ENCODE measurements around the gene IRF4.
A peak's percentile ranks its signal among the peaks of the same experiment; 100 is the strongest.

IRF4 gene

GRCh38 chr6:408148-408547, 16.6 kb downstream of the IRF4 start:
- peaks cover 0 to 13% of the 10 kb centered on the region in 2 donors for H3K27me3 Mint-ChIP-seq
- no peak for DNase-seq
- H3K4me1 Mint-ChIP-seq (ENCODE audit: low read depth in 2 of 2): peaks cover 8 to 19% of the 10 kb centered on the region in 2 donors
- peaks cover 45% of the 10 kb centered on the region for H3K36me3 Mint-ChIP-seq (ENCODE audit: insufficient read depth)
- H3K9me3 Mint-ChIP-seq: no peaks in the 10 kb centered on the region
- no peak for ATAC-seq (replicated peaks)
- H3K27ac Mint-ChIP-seq: no peak overlapping the region
- H3K4me3 Mint-ChIP-seq: no peak overlapping the region

DNA sequence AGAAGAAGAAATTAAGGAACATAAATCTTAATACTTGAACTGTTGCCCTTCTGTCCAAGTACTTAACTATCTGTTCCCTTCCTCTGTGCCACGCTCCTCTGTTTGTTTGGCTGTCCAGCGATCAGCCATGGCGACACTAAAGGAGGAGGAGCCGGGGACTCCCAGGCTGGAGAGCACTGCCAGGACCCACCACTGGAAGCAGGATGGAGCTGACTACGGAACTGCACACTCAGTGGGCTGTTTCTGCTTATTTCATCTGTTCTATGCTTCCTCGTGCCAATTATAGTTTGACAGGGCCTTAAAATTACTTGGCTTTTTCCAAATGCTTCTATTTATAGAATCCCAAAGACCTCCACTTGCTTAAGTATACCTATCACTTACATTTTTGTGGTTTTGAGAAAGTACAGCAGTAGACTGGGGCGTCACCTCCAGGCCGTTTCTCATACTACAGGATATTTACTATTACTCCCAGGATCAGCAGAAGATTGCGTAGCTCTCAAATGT, 17.1 kb downstream of the IRF4 start:
- ATAC-seq (replicated peaks) (no peak), DNase-seq (no peak)
- peaks cover 0 to 13% of the 10 kb centered on the region in 2 donors for H3K27me3 Mint-ChIP-seq
- no peak overlapping the region for H3K27ac Mint-ChIP-seq
- no peaks in the 10 kb centered on the region for H3K9me3 Mint-ChIP-seq
- peaks cover 41% of the 10 kb centered on the region for H3K36me3 Mint-ChIP-seq (ENCODE audit: insufficient read depth)
- H3K4me3 Mint-ChIP-seq: no peak overlapping the region
- peaks cover 8 to 14% of the 10 kb centered on the region in 2 donors for H3K4me1 Mint-ChIP-seq (ENCODE audit: low read depth in 2 of 2)

GRCh38 chr6:409370-409972, 17.9 kb downstream of the IRF4 start:
- Mint-ChIP-seq H3K9me3 (peaks cover under 1 to 1% of the 10 kb centered on the region in 2 donors), H3K27ac (peak overlapping the region in 1 of 2 donors; percentile 16), H3K4me3 (no peak overlapping the region), H3K36me3 (ENCODE audit: insufficient read depth) (peaks cover 37% of the 10 kb centered on the region), H3K4me1 (ENCODE audit: low read depth in 2 of 2) (peaks cover 4 to 7% of the 10 kb centered on the region in 2 donors), H3K27me3 (peaks cover 0 to 5% of the 10 kb centered on the region in 2 donors)
- ATAC-seq (replicated peaks) (no peak), DNase-seq (no peak)

GRCh38 chr6:410555-411395, 19.2 kb downstream of the IRF4 start:
- Mint-ChIP-seq H3K27me3 (no peaks in the 10 kb centered on the region), H3K9me3 (peaks cover 5 to 8% of the 10 kb centered on the region in 2 donors), H3K4me1 (ENCODE audit: low read depth in 2 of 2) (no peaks in the 10 kb centered on the region), H3K27ac (no peak overlapping the region), H3K36me3 (ENCODE audit: insufficient read depth) (peaks cover 34% of the 10 kb centered on the region), H3K4me3 (no peak overlapping the region)
- DNase-seq (no peak), ATAC-seq (replicated peaks) (no peak)

DNA sequence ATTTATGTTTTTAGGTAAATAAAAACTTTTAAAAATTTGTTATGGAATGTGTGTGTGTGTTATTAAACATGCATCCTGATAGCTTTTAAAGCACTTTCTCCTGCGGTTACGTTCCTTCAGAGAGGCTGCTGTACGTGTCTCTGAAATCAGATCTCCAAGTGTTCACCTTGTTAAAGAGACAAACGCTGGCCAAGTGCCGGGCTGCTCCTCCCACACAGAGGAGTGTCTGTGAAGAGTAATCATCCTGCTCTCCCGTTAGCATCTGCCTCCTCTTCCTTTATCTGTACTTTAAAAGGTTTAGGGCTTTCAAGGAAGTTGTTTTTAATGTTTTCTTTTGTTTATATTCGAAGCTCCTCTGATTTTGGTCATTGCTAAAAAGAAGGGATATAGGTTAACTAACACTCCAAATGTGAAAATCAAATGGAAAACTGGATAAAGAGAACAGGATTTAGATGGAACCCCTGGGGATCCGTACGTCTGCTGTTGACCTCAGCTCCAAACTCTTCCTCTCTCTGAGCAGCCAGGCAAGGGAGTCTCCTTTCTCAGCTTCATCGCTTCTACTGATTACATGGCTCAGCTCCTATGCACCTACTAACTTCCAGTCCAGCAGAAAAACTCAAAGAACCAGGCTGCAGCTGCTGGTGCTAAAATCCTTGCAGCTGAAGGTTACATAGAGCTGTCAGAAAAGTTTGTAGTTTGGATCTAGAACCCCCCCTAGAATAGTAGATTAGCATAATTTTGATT, 20.0 kb downstream of the IRF4 start:
- H3K4me1 Mint-ChIP-seq (ENCODE audit: low read depth in 2 of 2): no peaks in the 10 kb centered on the region
- no peaks in the 10 kb centered on the region for H3K27me3 Mint-ChIP-seq
- H3K9me3 Mint-ChIP-seq: peaks cover 5 to 8% of the 10 kb centered on the region in 2 donors
- DNase-seq: no peak
- H3K36me3 Mint-ChIP-seq (ENCODE audit: insufficient read depth): peaks cover 29% of the 10 kb centered on the region
- H3K4me3 Mint-ChIP-seq: no peak overlapping the region
- no peak for ATAC-seq (replicated peaks)
- H3K27ac Mint-ChIP-seq: no peak overlapping the region

DNA sequence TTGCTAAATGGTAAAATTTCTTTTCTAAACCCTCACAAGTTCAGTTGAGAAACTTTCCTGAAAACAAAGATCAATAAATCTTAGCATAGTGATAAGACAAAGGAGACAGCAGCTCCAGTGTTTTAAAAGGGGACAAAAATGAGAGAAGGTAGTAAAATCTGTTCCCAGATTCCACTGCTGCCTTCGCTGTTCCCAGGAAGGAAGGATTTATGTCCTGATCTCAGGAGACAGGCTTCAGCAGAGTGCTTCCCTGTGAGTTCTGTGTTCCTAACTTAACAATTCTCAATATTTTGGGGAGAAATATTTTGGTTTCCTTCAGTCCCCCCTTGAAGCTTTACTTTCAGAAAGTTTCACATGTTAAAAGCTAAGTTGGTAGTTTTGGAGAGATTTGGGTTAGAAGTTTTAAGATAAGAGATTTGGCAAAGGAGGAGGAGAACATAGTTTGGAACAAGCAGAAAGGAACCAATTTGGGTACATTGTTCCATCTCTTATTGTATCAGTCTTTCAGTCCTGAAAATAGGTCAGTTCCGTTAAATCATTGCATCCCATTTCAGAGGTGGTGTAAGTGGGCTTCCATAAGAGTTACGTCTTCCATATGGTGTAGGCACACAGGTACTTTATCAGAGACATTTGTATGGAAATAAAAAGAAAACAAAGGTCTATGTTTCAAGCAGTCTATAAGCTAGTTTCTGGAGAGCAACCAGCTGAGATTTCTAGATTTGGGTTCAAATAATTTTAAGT, 20.8 kb downstream of the IRF4 start:
- H3K27me3 Mint-ChIP-seq: no peaks in the 10 kb centered on the region
- H3K27ac Mint-ChIP-seq: no peak overlapping the region
- H3K36me3 Mint-ChIP-seq (ENCODE audit: insufficient read depth): peaks cover 21% of the 10 kb centered on the region

DNA sequence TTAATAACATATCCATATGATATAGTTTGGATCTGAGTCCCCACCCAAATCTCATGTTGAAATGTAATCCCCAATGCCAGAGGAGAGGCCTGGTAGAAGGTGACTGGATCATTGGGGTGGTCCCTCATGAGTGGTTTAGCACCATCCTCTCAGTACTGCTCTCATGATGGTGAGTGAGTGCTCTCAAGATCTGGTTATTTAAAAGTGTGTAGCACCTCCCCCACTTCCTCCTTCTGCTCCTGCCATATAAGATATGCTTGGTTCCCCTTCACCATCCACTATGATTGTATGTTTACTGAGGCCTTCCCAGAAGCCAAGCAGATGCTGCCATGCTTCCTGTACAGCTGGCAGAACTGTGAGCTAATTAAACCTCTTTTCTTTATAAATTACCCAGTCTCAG, 22.9 kb downstream of the IRF4 start:
- Mint-ChIP-seq H3K4me3 (no peak overlapping the region), H3K9me3 (peaks cover 5 to 8% of the 10 kb centered on the region in 2 donors), H3K27me3 (peaks cover 1 to 3% of the 10 kb centered on the region in 2 donors), H3K36me3 (ENCODE audit: insufficient read depth) (peaks cover 14% of the 10 kb centered on the region), H3K4me1 (ENCODE audit: low read depth in 2 of 2) (no peaks in the 10 kb centered on the region), H3K27ac (no peak overlapping the region)
- no peak for ATAC-seq (replicated peaks)
- no peak for DNase-seq

More for the DNA sequence above, 20.8 kb downstream of the IRF4 start:
- H3K4me1 Mint-ChIP-seq (ENCODE audit: low read depth in 2 of 2): no peaks in the 10 kb centered on the region
- no peak overlapping the region for H3K4me3 Mint-ChIP-seq
- peaks cover 5 to 8% of the 10 kb centered on the region in 2 donors for H3K9me3 Mint-ChIP-seq
- ATAC-seq (replicated peaks) (no peak), DNase-seq (no peak)

- Mint-ChIP-seq H3K36me3 (ENCODE audit: insufficient read depth) (peaks cover 15% of the 10 kb centered on the region), H3K9me3 (peaks cover 5 to 8% of the 10 kb centered on the region in 2 donors), H3K27me3 (peaks cover 7 to 9% of the 10 kb centered on the region in 2 donors), H3K27ac (no peak overlapping the region), H3K4me3 (no peak overlapping the region), H3K4me1 (ENCODE audit: low read depth in 2 of 2) (no peaks in the 10 kb centered on the region)
- ATAC-seq (replicated peaks) (no peak), DNase-seq (no peak)
Measured at GRCh38 chr6:415087-415486, 23.5 kb downstream of the IRF4 start.

DNA sequence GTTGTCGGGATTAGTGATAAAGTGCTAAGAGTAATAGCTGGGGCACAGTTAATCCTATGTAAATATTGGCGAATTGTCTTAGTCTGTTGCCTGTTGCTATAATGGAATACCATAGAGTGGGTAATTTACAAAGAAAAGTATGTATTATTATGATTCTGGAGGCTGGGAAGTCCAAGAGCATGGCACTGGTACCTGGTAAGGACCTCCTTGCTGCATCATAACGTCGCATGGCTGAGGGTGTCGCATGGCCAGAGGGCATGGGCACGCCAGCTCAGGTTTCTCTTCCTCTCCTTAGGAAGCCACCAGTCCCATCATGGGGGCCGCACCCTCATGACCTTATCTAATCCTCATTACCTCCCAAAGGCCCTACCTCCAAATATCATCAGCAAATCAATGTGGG, 29.7 kb downstream of the IRF4 start:
- Mint-ChIP-seq H3K27me3 (peaks cover 7 to 12% of the 10 kb centered on the region in 2 donors), H3K9me3 (no peaks in the 10 kb centered on the region), H3K36me3 (ENCODE audit: insufficient read depth) (peaks cover 3% of the 10 kb centered on the region), H3K4me3 (no peak overlapping the region), H3K27ac (no peak overlapping the region), H3K4me1 (ENCODE audit: low read depth in 2 of 2) (peaks cover 0 to 3% of the 10 kb centered on the region in 2 donors)
- ATAC-seq (replicated peaks): no peak
- DNase-seq: no peak

GRCh38 chr6:422433-423054, 31.0 kb downstream of the IRF4 start:
- Mint-ChIP-seq H3K4me1 (ENCODE audit: low read depth in 2 of 2) (peaks cover 0 to 3% of the 10 kb centered on the region in 2 donors), H3K9me3 (no peaks in the 10 kb centered on the region), H3K36me3 (ENCODE audit: insufficient read depth) (peaks cover 3% of the 10 kb centered on the region), H3K4me3 (no peak overlapping the region), H3K27ac (no peak overlapping the region), H3K27me3 (peaks cover 7 to 12% of the 10 kb centered on the region in 2 donors)
- peak; percentile 88 for ATAC-seq (replicated peaks)
- peak in 1 of 3 experiments; percentile 18 for DNase-seq

DNA sequence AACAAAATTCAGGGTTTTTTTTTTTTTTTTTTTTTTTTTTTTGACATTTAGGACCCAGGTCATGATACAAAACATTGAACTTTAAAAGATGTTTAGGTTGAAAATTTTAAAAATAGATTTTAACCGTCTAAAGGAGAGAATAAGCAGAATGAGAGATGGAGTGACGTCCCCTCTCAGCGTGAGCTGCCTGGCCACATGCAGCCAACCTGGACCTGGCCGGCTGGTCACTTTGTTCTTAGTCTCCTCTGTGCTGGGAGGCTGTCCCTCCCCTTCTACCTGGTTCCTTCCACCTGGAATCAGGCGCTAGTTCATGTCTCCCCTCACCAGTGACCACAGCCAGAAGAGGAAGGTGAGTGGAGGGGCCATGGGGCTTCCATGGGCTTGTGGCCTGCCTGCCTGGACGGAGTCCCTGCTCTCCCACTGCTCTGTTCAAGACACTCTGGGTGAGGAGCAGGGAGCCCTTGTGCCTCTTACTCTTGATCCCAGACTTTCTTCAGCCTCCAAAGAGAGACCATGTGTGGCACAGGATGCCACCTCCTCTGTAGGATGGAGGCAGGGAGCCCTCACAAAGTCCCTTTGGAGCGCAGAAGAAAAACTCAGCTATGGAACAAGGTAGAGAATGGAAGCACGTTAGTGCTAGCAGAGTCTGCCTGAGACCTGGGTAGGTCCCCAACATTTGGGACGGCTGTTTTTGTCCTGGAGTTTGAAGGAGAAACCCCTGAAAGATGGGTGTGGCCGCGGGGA, 31.7 kb downstream of the IRF4 start:
- H3K9me3 Mint-ChIP-seq: no peaks in the 10 kb centered on the region
- peaks cover 3% of the 10 kb centered on the region for H3K36me3 Mint-ChIP-seq (ENCODE audit: insufficient read depth)
- H3K4me3 Mint-ChIP-seq: no peak overlapping the region
- peaks cover 0 to 3% of the 10 kb centered on the region in 2 donors for H3K4me1 Mint-ChIP-seq (ENCODE audit: low read depth in 2 of 2)
- peaks cover 7 to 12% of the 10 kb centered on the region in 2 donors for H3K27me3 Mint-ChIP-seq
- no peak overlapping the region for H3K27ac Mint-ChIP-seq
- DNase-seq (no peak), ATAC-seq (replicated peaks) (no peak)

DNA sequence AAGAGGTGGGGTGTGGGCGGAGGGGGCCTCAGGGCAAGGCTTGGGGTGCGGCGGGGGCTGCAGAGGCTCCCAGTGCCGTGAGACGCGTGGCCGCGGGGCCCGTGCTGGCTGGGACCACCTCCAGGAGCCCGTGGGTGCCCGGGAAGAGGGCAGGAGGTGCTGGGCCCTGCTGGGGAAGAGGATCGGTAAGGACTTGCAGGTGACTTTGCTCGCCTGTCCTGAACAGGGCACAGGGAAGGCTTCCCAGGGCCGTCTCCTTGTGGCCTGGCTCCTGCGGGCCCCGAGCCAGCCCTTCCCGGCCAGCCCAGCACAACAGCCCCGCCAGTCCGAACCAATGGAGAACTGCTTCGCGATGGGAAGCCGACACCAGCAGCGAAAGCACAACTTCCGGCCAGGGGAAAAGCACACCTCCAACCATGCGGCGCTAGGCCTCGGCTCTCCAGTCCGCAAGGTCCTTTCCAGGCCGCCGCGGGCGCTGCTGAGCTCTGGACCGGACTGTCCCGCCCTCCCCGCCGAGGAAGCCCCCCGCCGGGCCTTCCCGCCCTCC, 32.3 kb downstream of the IRF4 start:
- Mint-ChIP-seq H3K4me3 (no peak overlapping the region), H3K4me1 (ENCODE audit: low read depth in 2 of 2) (peaks cover under 1 to 3% of the 10 kb centered on the region in 2 donors), H3K27ac (no peak overlapping the region), H3K27me3 (peaks cover 7 to 12% of the 10 kb centered on the region in 2 donors), H3K9me3 (no peaks in the 10 kb centered on the region), H3K36me3 (ENCODE audit: insufficient read depth) (peaks cover 3% of the 10 kb centered on the region)
- DNase-seq (no peak), ATAC-seq (replicated peaks) (no peak)

All from effector memory CD8-positive, alpha-beta T cell (primary cell).